ENCODE measurements around the gene METTL27. TPM values are rescaled to one million over a fixed set of nuclear protein-coding genes. Genes with fewer than 3 reads are reported as not detected.

The METTL27 gene
- polyA plus RNA-seq, 1 donor from 2014 or later, result 2.4 TPM

- TF ChIP-seq EP300 (conservative IDR thresholded peaks at IDR 0.05; ENCODE audit: poor library complexity, severe bottlenecking), result no peak
- no peak for TF ChIP-seq SMC3 (conservative IDR thresholded peaks at IDR 0.05; ENCODE audit: poor library complexity)
- TF ChIP-seq EZH2 (IDR thresholded peaks at IDR 0.05; ENCODE audit: borderline replicate concordance, insufficient read depth, low read length, poor library complexity, severe bottlenecking), result no peak
- TF ChIP-seq POLR2AphosphoS5 (IDR thresholded peaks at IDR 0.05), result no peak
- TF ChIP-seq REST (IDR thresholded peaks at IDR 0.05; ENCODE audit: borderline replicate concordance), result no peak
- no peak for TF ChIP-seq MXI1 (conservative IDR thresholded peaks at IDR 0.05; ENCODE audit: poor library complexity, severe bottlenecking)
- H3K4me3 ChIP-seq (ENCODE audit: low read length), result no peak overlapping the region
- no peak overlapping the region for H3K27ac ChIP-seq (ENCODE audit: low read length)
- H3K27me3 ChIP-seq (ENCODE audit: insufficient read depth, low read depth, low read length), result no peaks in the 10 kb centered on the region
- H3K79me2 ChIP-seq (replicated peaks; ENCODE audit: insufficient read depth, low read length), result no peaks in the 10 kb centered on the region
- H3K4me2 ChIP-seq (ENCODE audit: low read length), result no peak overlapping the region
- no peak overlapping the region for H2AFZ ChIP-seq (ENCODE audit: low read depth, low read length)
- no peaks in the 10 kb centered on the region for H3K9me3 ChIP-seq (ENCODE audit: low read length)
- H4K20me1 ChIP-seq (ENCODE audit: insufficient read depth), result no peaks in the 10 kb centered on the region
- H3K9me2 ChIP-seq (ENCODE audit: insufficient read depth, low read length), result no peaks in the 10 kb centered on the region
- H3F3A ChIP-seq (ENCODE audit: insufficient read depth, low read length, poor library complexity, severe bottlenecking), result no peaks in the 10 kb centered on the region
- no peak overlapping the region for H3K9ac ChIP-seq (ENCODE audit: low read length)
- no peaks in the 10 kb centered on the region for H3K36me3 ChIP-seq (ENCODE audit: insufficient read depth, low read length)
These were observed 39.2 kb upstream of the METTL27 start for GRCh38 chr7:73881352-73882046.

- H3K9me3 ChIP-seq (ENCODE audit: low read length), result no peaks in the 10 kb centered on the region
- no peak overlapping the region for H3K4me3 ChIP-seq (ENCODE audit: low read length)
- H3K36me3 ChIP-seq (ENCODE audit: insufficient read depth, low read length), result no peaks in the 10 kb centered on the region
- H3K9me2 ChIP-seq (ENCODE audit: insufficient read depth, low read length), result no peaks in the 10 kb centered on the region
- H4K20me1 ChIP-seq (ENCODE audit: insufficient read depth), result no peaks in the 10 kb centered on the region
- no peaks in the 10 kb centered on the region for H3K27me3 ChIP-seq (ENCODE audit: insufficient read depth, low read depth, low read length)
- no peaks in the 10 kb centered on the region for H3K79me2 ChIP-seq (replicated peaks; ENCODE audit: insufficient read depth, low read length)
- TF ChIP-seq REST (IDR thresholded peaks at IDR 0.05; ENCODE audit: borderline replicate concordance) (no peak), SMC3 (conservative IDR thresholded peaks at IDR 0.05; ENCODE audit: poor library complexity) (no peak), EZH2 (IDR thresholded peaks at IDR 0.05; ENCODE audit: borderline replicate concordance, insufficient read depth, low read length, poor library complexity, severe bottlenecking) (no peak), MXI1 (conservative IDR thresholded peaks at IDR 0.05; ENCODE audit: poor library complexity, severe bottlenecking) (no peak), RAD21 (conservative IDR thresholded peaks at IDR 0.05) (no peak), TAF1 (IDR thresholded peaks at IDR 0.05; ENCODE audit: low read depth) (no peak), POLR2AphosphoS5 (IDR thresholded peaks at IDR 0.05) (no peak), CTCF (IDR thresholded peaks at IDR 0.05; ENCODE audit: poor library complexity, severe bottlenecking) (no peak), EP300 (conservative IDR thresholded peaks at IDR 0.05; ENCODE audit: poor library complexity, severe bottlenecking) (no peak)
- H2AFZ ChIP-seq (ENCODE audit: low read depth, low read length), result no peak overlapping the region
- no peak overlapping the region for H3K4me2 ChIP-seq (ENCODE audit: low read length)
- H3F3A ChIP-seq (ENCODE audit: insufficient read depth, low read length, poor library complexity, severe bottlenecking), result no peaks in the 10 kb centered on the region
- H3K27ac ChIP-seq (ENCODE audit: low read length), result no peak overlapping the region
- no peak overlapping the region for H3K9ac ChIP-seq (ENCODE audit: low read length)
These were observed 38.5 kb upstream of the METTL27 start for GRCh38 chr7:73880755-73881328.

All from neural cell (in vitro differentiated cells).